ENCODE measurements around the gene ZNF175.

DNA sequence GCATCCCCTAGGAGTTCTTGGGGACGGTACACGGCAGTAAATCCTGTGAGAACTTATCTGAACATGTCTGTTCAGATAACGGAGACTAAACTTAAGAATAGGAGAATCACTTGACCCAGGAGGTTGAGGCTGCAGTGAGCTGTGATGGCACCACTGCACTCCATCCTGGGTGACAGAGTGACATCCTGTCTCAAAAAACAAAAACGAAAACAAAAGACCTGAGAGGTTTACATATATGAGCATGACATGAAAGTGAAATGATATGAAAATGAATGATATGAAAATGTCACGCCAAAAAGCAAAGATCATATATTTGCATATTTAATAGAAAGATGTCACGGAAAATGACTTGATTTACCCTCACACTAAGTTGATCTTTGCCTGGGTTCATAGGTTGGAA lies 5.8 kb downstream of the ZNF175 start:
- TF ChIP-seq, protein P1, sequence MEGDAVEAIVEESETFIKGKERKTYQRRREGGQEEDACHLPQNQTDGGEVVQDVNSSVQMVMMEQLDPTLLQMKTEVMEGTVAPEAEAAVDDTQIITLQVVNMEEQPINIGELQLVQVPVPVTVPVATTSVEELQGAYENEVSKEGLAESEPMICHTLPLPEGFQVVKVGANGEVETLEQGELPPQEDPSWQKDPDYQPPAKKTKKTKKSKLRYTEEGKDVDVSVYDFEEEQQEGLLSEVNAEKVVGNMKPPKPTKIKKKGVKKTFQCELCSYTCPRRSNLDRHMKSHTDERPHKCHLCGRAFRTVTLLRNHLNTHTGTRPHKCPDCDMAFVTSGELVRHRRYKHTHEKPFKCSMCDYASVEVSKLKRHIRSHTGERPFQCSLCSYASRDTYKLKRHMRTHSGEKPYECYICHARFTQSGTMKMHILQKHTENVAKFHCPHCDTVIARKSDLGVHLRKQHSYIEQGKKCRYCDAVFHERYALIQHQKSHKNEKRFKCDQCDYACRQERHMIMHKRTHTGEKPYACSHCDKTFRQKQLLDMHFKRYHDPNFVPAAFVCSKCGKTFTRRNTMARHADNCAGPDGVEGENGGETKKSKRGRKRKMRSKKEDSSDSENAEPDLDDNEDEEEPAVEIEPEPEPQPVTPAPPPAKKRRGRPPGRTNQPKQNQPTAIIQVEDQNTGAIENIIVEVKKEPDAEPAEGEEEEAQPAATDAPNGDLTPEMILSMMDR (IDR thresholded peaks at IDR 0.05): no peak
- TF ChIP-seq EZH2phosphoT487 (IDR thresholded peaks at IDR 0.05) (no peak), EZH2 (IDR thresholded peaks at IDR 0.05) (no peak)
